GM19099 (cell line): ENCODE measurements around the gene ZNF195.

Source experiments
- POLR2A ChIP-seq: IDR thresholded peaks from 3 replicates; pipeline ENCODE4 v1.6.1; 2011; ENCODE audit warnings: low read depth; ENCODE audit not compliant: insufficient read length; ENCODE audit errors: extremely low read depth

ZNF195 gene

DNA sequence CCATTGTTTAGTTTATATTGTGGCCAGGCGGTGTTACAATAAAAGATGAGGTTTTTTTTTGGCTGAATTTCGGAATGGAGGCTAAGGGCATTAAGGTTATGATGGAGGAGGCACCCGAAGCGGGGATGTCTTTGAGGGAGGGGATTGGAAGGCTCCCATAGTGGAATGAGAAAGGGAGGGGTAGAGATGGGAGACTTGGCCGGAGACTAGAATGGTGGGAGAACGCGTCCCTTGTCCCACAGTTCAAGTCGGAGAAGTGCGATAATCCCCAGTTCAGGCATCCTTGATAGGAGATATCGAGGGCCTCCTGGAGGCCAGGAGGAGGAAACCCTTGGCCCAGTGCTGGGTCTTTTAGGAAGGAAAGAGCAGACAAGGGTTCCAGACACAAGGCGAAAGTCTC lies 21.6 kb downstream of the ZNF195 start:
- TF ChIP-seq POLR2A: no peak

DNA sequence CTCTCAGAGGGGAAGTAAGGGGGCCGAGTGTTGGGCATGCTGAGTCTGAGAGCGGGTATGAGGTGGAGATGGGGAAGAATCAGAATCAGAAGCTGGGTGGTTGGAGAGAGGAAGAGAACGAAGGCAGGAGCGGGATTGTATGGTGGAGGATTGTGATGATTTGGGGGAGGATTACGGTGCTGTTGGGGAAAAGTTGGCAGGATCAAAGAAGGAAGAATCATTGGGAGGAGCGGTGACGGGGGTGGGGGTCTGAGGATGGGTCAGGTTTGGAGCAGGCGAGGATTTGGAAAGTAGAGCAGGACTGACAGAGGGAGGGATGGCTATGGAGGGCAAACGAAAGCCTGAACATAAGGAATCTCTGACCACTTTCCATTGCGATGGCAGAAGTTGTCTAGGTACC lies 22.1 kb downstream of the ZNF195 start:
- TF ChIP-seq POLR2A: no peak

DNA sequence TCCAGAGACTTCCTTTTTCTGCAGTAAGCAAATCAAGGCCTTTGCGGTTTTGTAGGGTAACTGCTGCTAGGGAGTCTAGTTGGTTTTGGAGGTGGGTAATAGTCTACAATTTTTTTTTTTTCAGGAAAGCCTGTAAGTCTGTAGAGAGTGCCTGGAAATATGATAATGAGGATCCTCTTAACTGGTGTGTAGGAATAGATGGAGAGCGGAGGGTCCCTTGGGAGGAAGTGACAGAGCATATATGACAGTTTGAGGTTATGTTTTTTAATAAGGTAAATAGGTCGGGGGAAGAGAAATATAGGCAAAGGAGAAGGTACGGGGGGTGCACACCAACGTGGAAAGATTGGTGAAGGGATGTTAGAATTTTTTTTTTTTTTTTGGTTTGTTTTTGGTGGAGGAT lies 25.9 kb downstream of the ZNF195 start:
- no peak for TF ChIP-seq POLR2A

DNA sequence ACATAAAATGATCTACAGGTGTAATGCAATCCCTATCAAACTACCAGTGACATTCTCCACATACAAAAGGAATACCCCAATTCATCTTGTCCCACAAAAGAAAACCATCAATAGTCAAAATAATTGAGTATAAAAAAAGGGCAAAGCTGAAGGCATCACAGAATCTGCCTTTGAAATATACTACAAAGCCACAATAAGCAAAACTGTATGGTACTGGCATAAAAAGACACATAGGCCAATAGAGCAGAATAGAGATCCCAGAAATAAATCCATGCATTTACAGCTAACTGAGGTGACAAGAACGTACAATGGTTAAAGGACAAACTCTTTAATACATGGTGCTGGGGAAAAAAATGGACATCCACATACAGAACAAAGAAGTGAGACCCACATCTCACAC lies 31.8 kb downstream of the ZNF195 start:
- TF ChIP-seq POLR2A: no peak

DNA sequence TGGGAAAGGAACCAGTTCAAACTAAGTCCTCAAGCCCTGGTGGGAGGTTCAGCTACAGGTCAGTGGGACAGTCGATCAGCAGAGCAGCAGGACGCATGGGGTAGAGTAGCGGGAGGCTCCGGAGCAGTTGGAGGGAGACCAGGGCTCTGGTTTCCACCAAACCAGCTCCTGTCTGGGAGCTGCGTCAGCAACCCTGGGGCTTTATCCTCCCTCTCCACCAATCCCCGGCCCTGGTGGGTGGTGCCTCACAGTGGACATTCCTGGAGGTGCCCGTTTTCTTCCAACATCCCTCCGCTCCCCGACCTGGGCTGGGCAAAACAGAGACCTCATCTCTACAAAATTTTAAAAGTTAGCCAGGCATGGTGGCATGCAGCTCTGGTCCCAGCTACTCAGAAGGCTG lies 32.4 kb downstream of the ZNF195 start:
- no peak for TF ChIP-seq POLR2A

DNA sequence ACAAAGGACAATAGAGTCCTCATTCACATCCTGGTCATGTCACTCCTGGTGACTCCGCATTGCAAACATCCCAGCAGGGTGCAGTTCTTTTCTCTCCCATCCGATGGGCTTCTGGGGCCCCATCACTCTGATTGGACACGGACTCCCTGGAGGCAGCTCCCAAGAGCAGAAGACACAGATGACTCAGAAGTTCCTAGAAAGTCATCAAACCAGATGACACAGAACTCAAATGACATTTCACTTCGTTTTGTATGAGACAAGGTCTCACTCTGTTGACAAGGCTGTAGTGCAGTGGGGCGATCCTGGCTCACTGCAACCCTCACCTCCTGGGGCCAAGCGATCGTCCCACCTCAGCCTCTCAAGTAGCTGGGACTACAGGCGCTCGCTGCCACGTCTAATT lies 33.2 kb downstream of the ZNF195 start:
- no peak for TF ChIP-seq POLR2A

DNA sequence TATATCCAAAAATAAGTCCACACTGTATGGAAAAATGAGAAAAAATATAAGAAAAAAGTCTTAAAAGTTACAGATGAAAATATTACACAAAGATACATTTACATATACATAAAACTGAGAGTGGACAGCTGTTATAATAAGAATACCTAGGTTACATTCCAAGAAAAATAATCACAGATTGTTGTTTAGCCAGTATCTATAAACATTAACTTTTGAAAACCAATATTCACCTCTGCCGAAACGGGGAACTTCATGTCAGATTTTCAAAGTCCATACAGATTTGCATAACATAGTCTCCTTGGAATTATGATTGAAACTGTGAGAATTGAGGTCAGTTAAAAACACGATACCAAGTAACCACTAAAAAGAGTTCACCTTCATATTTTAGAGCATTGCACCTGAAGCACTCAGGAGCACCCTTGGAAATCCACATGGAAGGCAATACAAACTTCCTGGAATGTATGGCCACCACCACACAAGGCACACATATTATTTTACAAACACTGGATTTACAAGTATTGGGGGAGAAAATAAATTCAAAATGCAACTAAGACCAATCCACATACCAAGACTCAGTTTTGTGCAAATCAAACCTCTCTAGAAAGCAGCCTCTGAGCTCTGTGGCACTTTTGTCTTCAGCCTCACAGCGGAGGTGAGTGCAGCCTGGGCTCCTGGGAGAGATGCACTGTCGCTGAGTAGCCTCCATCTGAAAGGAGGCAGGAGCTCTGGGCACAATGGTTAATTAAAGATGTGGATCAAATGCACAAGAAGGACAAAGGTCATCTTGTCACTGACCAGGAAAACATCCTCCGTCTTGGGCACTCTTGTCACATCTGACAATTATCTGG lies 34.4 kb downstream of the ZNF195 start:
- TF ChIP-seq POLR2A: no peak

DNA sequence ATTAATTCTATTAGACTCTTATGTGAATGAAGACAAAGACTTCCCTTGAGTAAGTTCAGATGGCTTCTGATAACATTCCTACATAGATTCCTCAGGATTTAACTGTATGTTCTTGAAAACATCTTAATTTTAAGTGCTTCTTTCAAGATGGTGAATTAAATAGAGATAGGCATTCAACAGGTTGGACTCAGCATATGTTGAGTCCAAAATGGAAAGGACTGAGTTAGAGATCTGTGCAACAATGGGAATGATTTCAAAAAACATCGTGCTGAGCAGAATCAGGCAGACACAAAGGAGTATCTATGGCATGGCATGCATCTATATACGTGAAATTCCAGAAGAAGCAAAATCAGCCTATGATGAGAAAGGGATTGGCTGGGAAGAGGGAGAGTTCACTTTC lies 36.2 kb downstream of the ZNF195 start:
- no peak for TF ChIP-seq POLR2A

DNA sequence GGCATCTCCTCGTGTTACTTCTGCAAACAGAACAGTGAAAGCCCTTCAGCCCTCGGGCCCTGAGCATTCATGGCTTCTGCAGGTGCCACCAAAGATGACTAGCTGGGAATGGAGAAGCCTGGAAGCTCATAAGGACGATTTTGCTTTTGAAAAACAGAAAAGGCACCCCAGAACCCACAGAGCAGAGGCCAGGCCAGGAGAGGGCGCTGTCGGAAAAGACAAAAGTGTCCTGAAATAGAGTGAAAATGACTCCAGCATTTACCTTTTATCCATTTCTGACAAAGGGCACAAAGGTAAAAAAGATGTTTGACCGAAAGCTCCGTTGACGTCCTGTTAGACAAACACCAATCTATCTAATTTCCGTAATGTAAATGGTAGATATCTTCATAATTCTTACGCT lies 37.6 kb downstream of the ZNF195 start:
- TF ChIP-seq POLR2A: no peak

DNA sequence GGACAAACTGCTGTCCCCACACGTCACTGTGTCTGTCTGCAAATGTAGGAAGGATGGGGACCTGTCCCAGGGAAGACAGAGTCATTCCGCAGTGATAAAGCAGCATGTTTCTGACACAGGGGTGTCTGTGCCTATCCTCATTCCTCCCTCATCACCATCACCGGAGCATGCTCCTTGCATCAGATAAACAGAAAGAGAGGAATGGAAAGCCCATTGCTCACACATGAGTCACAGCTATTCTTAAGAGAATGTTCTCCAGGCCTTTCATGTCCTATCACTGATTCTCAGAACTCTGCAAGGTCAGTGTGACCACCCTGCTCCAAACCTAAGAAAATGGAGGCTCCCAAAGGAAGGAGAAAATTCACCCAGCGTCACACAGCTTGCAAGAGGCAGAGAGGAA lies 38.9 kb downstream of the ZNF195 start:
- no peak for TF ChIP-seq POLR2A

DNA sequence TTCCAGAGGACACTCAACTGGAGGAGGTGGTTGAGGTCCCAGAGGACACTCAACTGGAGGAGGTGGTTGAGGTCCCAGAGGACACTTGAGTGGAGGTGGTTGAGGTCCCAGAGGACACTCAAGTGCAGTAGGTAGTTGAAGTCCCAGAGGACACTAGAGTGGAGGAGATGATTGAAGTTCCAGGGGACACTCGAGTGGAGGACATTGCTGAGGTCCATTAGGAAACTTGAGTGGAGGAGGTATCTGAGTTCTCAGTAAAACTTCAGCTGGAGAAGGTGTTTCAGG lies 39.7 kb downstream of the ZNF195 start:
- TF ChIP-seq POLR2A: no peak

DNA sequence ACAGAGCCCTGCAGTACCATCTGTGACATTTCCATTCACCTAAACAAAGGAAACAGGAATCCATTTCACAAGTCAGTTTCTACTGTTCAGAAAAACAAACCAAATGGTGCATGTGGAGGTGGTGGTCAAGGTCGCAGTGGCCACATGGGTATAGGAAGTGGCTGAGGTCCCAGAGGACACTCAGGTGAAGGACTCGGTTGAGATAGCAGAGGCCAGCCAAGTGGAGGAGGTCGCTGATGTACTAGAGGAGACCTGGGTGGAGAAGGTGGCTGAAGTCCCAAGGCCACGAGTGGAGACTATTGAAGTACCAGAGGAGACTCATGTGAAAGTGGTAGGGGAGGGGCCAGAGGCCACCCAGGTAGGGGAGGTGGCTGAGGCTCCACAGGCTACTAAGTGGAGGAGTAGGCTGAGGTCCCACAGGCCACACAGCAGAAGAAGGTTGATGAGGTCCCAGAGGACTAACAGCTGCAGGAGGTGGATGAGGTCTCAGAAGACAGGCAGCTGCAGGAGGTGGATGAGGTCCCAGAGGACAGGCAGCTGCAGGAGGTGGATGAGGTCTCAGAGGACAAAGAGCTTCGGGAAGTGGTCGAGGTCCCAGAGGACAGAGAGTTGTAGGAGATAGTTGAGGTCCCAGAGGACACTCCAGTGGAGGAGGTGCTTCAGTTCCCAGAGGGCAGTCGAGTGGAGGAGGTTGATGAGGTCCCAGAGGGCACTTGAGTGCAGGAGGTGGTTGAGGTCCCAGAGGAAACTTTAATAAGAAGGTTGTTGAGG lies 40.2 kb downstream of the ZNF195 start:
- TF ChIP-seq POLR2A: no peak
